LNCaP clone FGC (cell line): ENCODE data around the gene MALSU1.
"Not testable (repeated sequence)": the region's sequence is repeated elsewhere in the genome, so short reads cannot be mapped to it uniquely, and the experiment has no call there.

ENCODE experiments used
- DNase-seq: peaks from one replicate; pipeline ENCODE4 v3.0.0-alpha.2; 2011; ENCODE audit warnings: low read depth
- H3K4me3 ChIP-seq: 2 replicates; pipeline ENCODE4 v1.5.1; 2011; ENCODE audit warnings: mild to moderate bottlenecking, low read depth, low read length, control low read depth
- TF ChIP-seq, protein P1 (sequence below): IDR thresholded peaks from 2 replicates; pipeline ENCODE4 v1.5.1; 2012; ENCODE audit warnings: mild to moderate bottlenecking; ENCODE audit not compliant: control insufficient read depth, insufficient read depth; ENCODE audit errors: extremely low read depth

Gene MALSU1

DNA sequence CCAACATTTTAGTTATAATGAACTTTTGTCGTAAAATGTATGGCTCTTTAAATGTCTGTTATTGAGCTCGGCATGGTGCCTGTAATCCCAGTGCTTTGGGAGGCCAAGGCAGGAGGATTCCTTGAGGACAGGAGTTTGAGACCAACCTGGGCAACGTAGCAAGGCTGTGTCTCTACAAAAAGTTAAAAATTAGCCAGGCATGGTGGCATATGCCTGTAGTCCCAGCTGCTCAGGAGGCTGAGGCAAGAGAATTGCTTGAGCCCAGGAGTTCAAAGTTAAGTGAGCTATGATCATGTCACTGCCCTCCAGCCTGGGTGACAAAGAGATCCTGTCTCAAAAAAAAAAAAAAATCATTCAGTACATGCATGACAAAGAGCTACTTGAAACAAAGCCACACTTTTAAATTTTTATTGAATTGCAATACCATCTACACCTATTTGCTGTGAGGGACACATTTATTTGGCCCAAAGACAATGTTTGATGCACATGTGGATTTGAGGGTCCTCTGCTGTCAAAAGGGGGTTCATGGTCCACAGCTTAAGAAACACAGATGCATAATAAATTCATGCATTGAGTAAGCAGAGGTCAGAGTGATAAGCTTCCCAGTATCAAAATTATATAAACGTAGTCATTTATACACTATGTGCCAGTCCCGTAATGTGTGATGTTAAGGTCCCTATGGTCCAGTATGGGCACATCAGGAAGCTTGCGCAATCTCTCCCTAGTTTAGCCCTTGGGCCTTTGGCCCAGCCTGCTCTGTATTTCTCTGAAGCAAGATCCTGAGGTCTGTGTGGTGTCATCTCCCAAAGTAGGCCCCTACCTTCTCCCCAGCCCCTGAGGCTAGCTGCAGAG lies 4.4 kb upstream of the MALSU1 start:
- no peak overlapping the region for H3K4me3 ChIP-seq
- TF ChIP-seq, protein P1, sequence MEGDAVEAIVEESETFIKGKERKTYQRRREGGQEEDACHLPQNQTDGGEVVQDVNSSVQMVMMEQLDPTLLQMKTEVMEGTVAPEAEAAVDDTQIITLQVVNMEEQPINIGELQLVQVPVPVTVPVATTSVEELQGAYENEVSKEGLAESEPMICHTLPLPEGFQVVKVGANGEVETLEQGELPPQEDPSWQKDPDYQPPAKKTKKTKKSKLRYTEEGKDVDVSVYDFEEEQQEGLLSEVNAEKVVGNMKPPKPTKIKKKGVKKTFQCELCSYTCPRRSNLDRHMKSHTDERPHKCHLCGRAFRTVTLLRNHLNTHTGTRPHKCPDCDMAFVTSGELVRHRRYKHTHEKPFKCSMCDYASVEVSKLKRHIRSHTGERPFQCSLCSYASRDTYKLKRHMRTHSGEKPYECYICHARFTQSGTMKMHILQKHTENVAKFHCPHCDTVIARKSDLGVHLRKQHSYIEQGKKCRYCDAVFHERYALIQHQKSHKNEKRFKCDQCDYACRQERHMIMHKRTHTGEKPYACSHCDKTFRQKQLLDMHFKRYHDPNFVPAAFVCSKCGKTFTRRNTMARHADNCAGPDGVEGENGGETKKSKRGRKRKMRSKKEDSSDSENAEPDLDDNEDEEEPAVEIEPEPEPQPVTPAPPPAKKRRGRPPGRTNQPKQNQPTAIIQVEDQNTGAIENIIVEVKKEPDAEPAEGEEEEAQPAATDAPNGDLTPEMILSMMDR, result no peak
- no peak for DNase-seq

GRCh38 chr7:23295401-23295697 lies 3.8 kb upstream of the MALSU1 start:
- H3K4me3 ChIP-seq, result no peak overlapping the region
- DNase-seq, result no peak
- TF ChIP-seq, protein P1, result no peak

DNA sequence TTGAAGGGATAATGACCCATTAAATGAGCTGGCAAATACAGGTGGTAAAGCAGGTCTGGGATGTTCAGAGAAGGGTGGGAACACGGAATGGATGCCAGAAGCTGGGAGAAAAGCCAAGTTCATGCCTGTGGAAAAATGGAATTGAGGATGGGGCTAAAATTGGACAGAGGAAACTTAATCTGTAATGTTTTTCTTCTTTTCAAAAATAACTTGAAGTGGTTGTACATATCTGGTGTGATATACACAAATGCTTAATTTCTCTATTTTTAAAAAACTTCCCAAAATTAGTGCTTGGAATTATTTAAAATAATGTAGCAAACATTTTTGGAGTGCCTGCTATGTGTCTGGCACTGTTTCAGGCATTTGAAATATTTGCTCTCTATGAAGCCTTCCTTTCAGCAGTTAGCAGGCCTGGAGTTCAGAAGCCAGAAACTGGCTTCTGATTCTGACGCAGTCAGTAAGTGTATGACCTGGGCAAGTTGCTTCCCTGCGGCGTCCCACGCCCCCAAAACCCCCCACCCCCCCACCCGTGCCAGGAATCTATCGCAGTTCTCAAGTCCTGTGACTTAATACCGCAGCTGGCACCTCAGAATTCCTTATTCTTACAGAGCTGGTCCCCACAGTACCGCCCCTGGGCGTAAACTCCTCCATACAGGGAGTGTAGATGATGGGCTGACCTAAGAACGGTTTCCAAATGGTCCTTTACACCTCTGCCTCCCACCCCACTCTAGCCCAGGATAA lies 828 bp upstream of the MALSU1 start:
- H3K4me3 ChIP-seq, result peak overlapping the region; percentile 67
- TF ChIP-seq, protein P1, result no peak
- DNase-seq, result no peak

DNA sequence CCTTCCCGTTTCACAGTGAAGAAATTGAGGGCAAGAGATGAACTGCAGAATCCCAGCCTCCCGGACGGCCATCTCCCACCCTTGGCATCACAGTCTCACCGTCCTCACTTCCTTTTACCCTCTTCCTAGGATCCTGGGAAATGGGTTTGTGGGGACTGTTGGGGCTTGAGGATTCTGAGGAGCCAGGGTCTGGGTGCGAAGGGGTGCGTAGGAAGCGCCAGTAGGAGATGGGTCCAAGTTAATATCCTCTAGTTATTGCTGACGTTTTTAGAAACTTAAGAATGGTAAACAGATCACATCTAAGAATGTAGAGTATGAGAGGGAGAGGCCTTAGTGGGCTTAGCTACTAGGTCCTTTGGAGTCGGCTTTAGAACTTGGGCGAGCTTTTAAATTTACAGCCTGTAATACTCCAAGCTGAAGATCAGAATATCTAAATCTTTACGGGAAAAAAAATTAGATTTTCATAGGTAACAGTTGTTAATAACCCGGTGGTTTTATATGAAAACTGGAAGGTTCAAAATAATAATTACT lies 696 bp downstream of the MALSU1 start:
- DNase-seq, result no peak
- H3K4me3 ChIP-seq, result peak overlapping the region; percentile 67
- TF ChIP-seq, protein P1, result no peak

DNA sequence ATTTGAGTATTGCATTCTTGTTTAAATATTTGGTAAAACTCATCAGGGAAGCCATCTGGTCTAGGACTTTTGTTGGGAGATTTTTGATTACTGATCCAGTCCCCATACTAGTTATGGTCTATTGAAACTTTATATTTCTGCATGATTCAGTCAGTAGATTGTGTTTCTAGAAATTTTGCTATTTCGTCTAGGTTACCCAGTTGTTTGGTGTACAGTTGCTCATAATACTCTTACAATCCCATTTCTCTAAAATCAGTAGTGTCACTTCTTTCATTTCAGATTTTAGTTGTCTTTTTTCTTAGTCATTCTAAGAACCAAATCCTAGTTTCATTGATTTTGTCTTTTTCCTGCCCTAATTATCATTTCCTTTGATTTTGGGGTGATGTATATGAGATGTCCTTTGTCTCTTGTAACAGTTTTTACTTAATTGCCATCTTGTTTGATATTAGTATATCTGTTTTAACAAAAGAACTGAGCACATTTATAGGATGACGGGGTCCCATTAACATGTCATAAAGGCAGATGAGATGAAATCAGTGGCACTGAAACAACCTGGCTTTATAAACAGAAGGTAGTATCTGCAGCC lies 7.9 kb downstream of the MALSU1 start:
- no peak overlapping the region for H3K4me3 ChIP-seq
- no peak for DNase-seq
- TF ChIP-seq, protein P1, result no peak

DNA sequence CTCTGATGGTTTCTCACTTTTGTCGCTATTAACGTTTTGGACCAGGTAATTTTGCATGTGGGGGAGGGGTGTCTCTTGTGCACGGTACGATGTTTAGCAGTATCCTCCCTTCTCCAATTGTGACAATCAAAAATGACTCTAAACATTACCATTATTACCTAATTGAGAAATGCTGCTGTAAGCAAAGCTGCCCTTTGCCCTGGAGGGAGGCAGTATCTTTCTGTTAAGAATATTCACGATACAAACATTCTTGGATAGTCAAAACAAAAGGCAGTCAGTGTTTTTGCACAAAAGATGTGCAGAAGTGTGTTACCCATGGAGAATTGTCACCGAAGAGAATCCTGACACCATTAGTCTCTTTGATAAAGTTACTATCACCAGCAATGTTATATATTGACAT lies 9.6 kb downstream of the MALSU1 start:
- no peak for DNase-seq
- H3K4me3 ChIP-seq, result no peak overlapping the region
- TF ChIP-seq, protein P1, result no peak

DNA sequence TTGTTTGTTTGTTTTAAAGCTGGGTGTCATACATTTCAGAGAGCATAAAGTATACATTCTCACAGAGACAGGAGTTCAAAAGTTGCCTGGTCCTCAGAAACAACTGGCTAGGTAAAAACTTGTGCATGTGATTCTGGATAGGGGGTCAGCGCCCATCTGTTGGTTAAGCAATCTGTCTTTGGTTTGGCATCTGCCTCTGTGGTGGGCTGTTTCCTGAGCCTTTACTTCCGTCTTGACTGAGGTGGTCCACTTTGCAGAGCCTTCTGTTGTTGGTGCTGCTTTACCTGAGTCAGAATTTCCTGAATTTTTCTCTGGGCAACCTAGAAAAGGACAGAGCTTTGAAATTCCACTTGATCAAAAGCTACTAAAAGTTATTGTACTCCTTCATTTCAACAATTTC lies 13.0 kb downstream of the MALSU1 start:
- H3K4me3 ChIP-seq, DNase-seq: not testable (repeated sequence)
